IPS-20b (cell line): ENCODE results near the gene CEP128.

Experiments
- H3K27ac ChIP-seq: one replicate; pipeline ENCODE4 v1.5.1; 2013; ENCODE audit warnings: low read length
- H3K27me3 ChIP-seq: 2 replicates; pipeline ENCODE4 v1.6.1; 2013; ENCODE audit warnings: mild to moderate bottlenecking, low read length, inconsistent platforms; ENCODE audit not compliant: insufficient read depth
- H3K36me3 ChIP-seq: 2 replicates; pipeline ENCODE4 v1.6.1; 2013; ENCODE audit warnings: low read depth, mild to moderate bottlenecking, inconsistent platforms, low read length, moderate library complexity; ENCODE audit not compliant: insufficient read depth
- H3K4me1 ChIP-seq: 2 replicates; pipeline ENCODE4 v1.6.1; 2013; ENCODE audit warnings: mild to moderate bottlenecking, control low read depth, inconsistent platforms, low read length, moderate library complexity; ENCODE audit not compliant: insufficient read depth
- H3K4me3 ChIP-seq: 2 replicates; pipeline ENCODE4 v1.5.1; 2013; ENCODE audit warnings: mild to moderate bottlenecking, low read length, inconsistent platforms
- H3K9ac ChIP-seq: 2 replicates; pipeline ENCODE4 v1.6.1; 2013; ENCODE audit warnings: low read depth, mild to moderate bottlenecking, inconsistent platforms, low read length, moderate library complexity
- H3K9me3 ChIP-seq: 2 replicates; pipeline ENCODE4 v1.6.1; 2013; ENCODE audit warnings: mild to moderate bottlenecking, low read depth, low read length, inconsistent platforms; ENCODE audit not compliant: insufficient read depth

Gene CEP128

DNA sequence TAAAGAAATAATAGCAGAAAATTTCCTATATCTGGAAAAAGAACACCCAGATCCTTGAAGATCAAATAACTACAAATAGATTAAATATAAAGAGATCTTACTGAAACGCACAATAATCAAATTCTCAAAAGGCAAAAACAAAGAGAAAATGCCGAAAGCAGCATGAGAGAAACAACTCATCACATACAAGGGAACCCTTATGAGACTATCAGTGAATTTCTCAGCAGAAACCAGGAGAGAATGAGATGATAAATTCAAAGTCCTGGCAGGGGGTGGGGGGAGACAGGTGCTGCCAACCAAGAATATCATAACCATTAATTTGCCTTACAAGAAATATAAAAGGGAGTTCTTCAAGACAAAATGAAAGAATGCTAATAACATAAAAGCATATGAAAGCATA lies 73.7 kb downstream of the CEP128 start:
- Histone ChIP-seq H3K36me3 (no peaks in the 10 kb centered on the region), H3K9me3 (peaks cover 18% of the 10 kb centered on the region), H3K4me1 (no peaks in the 10 kb centered on the region), H3K9ac (no peak overlapping the region), H3K27ac (no peak overlapping the region), H3K4me3 (no peak overlapping the region), H3K27me3 (no peaks in the 10 kb centered on the region)

DNA sequence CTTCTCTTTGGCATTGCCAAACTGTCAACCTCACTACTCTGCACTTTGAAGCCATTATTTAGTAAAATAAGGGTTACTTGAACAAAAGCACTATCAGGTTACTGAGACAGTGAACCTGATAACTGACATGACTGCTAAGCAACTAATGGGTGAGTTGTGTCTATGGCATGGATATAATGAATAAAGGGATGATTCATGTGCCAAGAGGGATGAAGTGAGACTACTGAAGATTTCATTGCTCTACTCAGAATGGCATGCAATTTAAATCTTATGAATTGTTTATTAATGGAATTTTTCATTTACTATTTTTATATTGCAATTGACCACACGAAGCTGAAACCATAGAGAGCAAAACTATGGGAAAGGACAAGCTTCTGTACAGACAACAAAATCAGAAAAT lies 74.4 kb downstream of the CEP128 start:
- H3K27me3 ChIP-seq = no peaks in the 10 kb centered on the region
- no peak overlapping the region for H3K27ac ChIP-seq
- peaks cover 14% of the 10 kb centered on the region for H3K9me3 ChIP-seq
- no peaks in the 10 kb centered on the region for H3K4me1 ChIP-seq
- H3K4me3 ChIP-seq = no peak overlapping the region
- H3K9ac ChIP-seq = no peak overlapping the region
- no peaks in the 10 kb centered on the region for H3K36me3 ChIP-seq

DNA sequence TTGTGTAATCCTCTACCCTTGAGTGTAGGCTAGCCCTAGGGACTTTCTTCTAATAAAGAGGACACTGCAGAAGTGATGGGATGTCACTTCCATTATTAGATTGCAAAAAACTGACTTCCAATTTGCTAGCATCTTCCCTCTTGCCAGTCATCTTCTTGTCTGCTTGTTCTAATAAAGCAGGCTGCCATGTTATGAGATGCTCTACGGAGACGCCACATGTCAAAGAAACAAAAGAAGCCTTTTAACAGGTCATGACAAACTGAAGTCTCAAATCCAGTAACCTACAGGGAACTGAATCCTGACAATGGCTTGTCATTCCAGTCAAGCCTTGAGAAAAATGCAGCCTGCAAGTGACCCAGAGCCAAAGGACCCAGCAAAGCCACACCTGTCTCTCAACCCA lies 76.0 kb downstream of the CEP128 start:
- no peaks in the 10 kb centered on the region for H3K27me3 ChIP-seq
- no peak overlapping the region for H3K4me3 ChIP-seq
- H3K9me3 ChIP-seq = peaks cover 6% of the 10 kb centered on the region

DNA sequence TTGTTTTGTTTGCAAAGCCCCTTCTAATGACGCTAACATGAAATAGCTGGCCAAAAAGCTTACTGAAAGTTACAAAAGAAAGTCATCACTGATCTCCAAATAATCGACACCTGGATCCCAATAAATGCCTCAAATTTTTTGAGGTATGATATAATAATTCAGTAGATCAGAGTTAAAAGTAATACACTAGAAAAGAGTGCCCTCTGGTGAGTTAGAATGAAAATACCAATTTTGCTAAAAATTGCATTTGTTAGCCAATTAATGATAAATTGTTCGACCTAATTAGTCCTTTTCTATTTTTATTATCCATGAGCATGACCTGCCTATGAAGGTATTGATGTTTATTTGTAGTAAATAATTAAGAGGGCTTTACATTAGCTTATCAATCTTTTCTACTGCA lies 78.6 kb downstream of the CEP128 start:
- no peak overlapping the region for H3K9ac ChIP-seq
- no peaks in the 10 kb centered on the region; the same call in none of the 2 replicates for H3K9me3 ChIP-seq
- no peak overlapping the region for H3K27ac ChIP-seq
- H3K4me3 ChIP-seq = no peak overlapping the region
- no peaks in the 10 kb centered on the region for H3K36me3 ChIP-seq
- no peaks in the 10 kb centered on the region for H3K27me3 ChIP-seq
- no peaks in the 10 kb centered on the region for H3K4me1 ChIP-seq

More for the DNA sequence above, 76.0 kb downstream of the CEP128 start:
- Histone ChIP-seq H3K9ac (no peak overlapping the region), H3K27ac (no peak overlapping the region), H3K4me1 (no peaks in the 10 kb centered on the region), H3K36me3 (no peaks in the 10 kb centered on the region)

DNA sequence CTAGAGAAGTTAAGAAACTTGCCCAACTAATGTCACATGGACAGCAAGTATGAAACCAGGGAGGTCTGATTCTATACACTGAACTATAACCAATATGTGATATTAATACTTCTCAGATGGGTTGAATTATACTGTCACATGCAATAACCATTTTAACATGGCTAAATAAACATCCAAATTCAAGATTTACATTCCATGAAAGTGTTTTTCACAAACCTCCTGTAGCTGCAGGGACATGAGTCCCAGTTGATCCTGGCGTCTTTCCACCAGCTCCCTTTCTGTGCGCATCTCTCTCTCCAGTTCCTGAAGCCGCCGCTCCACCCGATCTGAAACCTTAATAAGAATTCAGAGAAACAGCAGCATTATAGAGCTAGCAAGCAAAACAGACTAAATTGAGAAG lies 79.0 kb downstream of the CEP128 start:
- Histone ChIP-seq H3K36me3 (no peaks in the 10 kb centered on the region), H3K4me3 (no peak overlapping the region), H3K9me3 (no peaks in the 10 kb centered on the region), H3K27ac (no peak overlapping the region), H3K9ac (no peak overlapping the region), H3K4me1 (no peaks in the 10 kb centered on the region), H3K27me3 (no peaks in the 10 kb centered on the region)

DNA sequence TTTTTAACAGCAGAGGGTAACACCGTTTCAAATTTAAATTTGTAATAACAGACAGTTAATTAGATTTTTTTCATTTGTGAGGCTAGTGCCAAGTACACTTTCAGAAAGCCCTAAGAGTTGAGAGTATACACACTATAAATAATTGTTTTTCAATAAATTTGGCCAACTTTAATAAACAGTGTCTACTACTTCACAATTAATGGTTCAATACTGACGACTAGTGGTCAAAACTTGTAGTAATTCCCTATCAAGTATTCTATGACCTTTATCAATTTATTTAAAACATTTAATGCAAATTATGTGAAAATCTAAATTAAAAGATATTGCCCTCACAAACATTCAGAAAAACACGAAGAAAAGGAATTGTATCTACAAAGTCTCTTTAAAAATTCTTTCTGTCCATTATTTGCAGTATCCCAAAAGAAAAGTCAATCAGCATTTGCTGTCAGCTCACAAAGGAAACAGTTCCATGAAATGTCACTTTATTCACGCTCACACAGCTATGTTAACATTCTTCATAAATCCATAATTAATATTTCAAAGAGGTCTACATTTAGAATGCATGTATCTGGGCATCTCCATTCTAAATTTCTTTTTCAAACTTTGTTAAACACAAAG lies 91.2 kb downstream of the CEP128 start:
- H3K36me3 ChIP-seq = no peaks in the 10 kb centered on the region
- no peak overlapping the region for H3K9ac ChIP-seq
- H3K4me3 ChIP-seq = no peak overlapping the region
- no peaks in the 10 kb centered on the region for H3K4me1 ChIP-seq
- H3K27me3 ChIP-seq = no peaks in the 10 kb centered on the region
- no peak overlapping the region for H3K27ac ChIP-seq
- no peaks in the 10 kb centered on the region for H3K9me3 ChIP-seq

DNA sequence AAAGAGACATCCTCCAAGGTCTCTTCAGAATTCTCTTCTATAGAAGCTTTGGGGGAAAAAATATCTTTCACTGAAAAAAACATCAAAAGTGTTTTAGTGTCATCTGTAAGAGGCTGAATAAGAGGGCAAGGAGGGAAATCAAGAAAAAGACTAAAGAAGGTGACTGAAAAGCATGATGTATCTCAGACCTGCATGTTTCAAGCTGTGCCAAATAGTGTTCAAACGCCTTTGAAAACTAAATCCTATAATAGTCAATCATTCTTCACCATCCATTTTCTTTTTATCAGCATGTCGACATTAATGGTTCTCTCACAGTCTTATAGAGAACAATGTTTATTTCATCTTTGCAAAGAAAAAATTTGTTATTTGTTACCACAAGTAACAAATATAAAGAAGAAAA lies 94.5 kb downstream of the CEP128 start:
- H3K4me3 ChIP-seq = no peak overlapping the region
- no peaks in the 10 kb centered on the region for H3K9me3 ChIP-seq
- H3K27ac ChIP-seq = no peak overlapping the region
- no peak overlapping the region for H3K9ac ChIP-seq
- H3K4me1 ChIP-seq = no peaks in the 10 kb centered on the region
- H3K27me3 ChIP-seq = no peaks in the 10 kb centered on the region
- H3K36me3 ChIP-seq = no peaks in the 10 kb centered on the region

DNA sequence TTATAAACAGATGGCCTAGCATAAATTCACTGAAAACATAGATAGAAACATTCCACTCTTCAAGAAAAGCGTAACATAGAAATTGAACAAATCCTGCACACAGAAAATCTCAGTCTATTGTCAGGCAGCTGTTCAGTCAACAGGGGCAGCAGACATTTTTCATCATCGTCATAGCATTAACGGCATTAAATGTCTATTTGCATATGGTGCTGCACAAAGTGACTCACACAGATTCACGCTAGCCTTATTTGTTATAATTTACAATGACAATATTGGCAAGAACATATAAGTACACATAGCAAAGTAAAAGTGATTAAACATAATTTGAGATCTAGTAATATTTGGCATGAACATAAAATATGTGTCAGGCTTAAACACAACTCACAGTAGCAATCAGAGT lies 95.7 kb downstream of the CEP128 start:
- Histone ChIP-seq H3K27ac (no peak overlapping the region), H3K4me3 (no peak overlapping the region), H3K27me3 (no peaks in the 10 kb centered on the region), H3K4me1 (no peaks in the 10 kb centered on the region), H3K9ac (no peak overlapping the region), H3K9me3 (no peaks in the 10 kb centered on the region), H3K36me3 (no peaks in the 10 kb centered on the region)

DNA sequence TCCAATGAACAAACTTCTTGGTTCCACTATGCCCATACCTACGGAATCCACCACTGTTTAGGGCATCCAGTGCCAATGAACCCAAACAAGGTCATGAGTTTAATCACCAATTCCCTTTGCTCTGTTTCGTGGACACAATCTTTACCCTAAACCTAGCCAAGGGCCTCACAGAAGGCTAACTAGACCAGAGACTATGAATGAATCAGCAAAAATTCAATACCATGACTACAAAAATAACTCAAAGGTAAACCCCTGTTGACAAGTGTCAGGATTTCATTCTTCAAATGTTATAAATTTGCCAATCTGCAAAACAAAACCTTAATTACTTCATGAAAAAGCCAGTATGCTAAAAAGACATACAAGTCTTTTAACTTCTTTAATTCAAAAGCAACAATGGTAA lies 96.7 kb downstream of the CEP128 start:
- no peaks in the 10 kb centered on the region for H3K4me1 ChIP-seq
- no peaks in the 10 kb centered on the region for H3K36me3 ChIP-seq
- no peaks in the 10 kb centered on the region for H3K27me3 ChIP-seq
- no peaks in the 10 kb centered on the region for H3K9me3 ChIP-seq
- no peak overlapping the region for H3K4me3 ChIP-seq
- no peak overlapping the region for H3K27ac ChIP-seq
- H3K9ac ChIP-seq = no peak overlapping the region

DNA sequence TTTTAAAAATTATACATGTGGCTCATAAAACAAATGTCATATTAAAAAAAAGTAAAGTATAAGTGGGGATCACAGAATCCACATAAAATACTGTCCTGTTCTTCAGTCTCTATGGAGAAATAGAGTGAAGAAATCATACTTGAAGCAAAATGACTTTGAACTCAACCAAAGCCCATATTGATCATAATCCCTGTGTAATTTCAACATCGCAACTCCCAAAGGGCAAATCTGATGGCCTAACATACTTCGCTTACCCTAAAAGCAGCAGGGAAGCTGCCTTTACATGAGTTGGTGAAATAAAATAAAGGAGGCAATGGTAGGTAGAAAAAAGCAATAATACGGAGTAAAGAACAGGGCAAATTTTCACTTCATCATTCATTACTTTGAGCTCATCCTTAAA lies 101.8 kb downstream of the CEP128 start:
- H3K9ac ChIP-seq = no peak overlapping the region
- H3K4me3 ChIP-seq = no peak overlapping the region
- no peaks in the 10 kb centered on the region for H3K36me3 ChIP-seq
- no peak overlapping the region for H3K27ac ChIP-seq
- no peaks in the 10 kb centered on the region for H3K9me3 ChIP-seq
- H3K27me3 ChIP-seq = no peaks in the 10 kb centered on the region
- no peaks in the 10 kb centered on the region for H3K4me1 ChIP-seq

DNA sequence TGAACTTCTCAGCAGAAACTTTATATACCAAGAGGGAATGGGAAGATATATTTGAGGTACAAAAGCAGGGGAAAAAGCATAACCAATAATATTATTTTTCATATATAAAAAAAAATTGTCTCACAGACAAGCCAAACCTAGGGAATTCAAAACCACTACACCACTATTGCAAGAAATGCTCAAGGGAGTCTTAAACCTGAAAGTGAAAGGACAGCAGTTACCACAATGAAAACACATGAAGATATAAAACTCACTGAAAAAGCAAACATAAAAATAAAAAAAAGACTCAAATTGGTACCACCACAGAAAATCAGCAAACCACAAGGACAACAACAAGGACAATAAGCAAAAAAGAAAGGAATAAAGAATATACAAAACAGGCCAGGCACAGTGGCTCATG lies 131.9 kb downstream of the CEP128 start:
- H3K27me3 ChIP-seq = no peaks in the 10 kb centered on the region
- no peak overlapping the region for H3K9ac ChIP-seq
- no peaks in the 10 kb centered on the region for H3K9me3 ChIP-seq
- H3K36me3 ChIP-seq = no peaks in the 10 kb centered on the region
- no peak overlapping the region for H3K4me3 ChIP-seq
- H3K27ac ChIP-seq = no peak overlapping the region
- H3K4me1 ChIP-seq = no peaks in the 10 kb centered on the region

DNA sequence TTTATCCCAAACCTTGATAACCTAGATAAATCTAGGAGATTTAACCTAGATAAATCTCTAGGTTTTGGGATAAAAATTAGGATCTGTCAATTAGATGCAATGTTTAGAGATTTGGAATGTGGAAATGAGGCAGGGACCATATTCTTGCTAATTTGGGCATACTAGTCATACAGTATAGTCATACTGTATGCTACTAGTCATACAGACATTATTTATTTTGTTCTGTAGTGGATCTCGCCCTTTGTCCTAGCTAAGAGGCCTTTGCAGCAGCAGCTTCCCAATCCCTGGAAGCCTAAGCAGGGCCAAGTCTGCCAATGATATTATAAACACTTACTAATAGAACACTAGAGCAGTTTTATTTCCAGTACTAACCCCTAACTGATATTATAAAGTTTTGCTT lies 136.4 kb downstream of the CEP128 start:
- H3K4me3 ChIP-seq = no peak overlapping the region
- H3K4me1 ChIP-seq = no peaks in the 10 kb centered on the region
- H3K36me3 ChIP-seq = no peaks in the 10 kb centered on the region
- H3K9me3 ChIP-seq = no peaks in the 10 kb centered on the region
- no peaks in the 10 kb centered on the region for H3K27me3 ChIP-seq
- H3K9ac ChIP-seq = no peak overlapping the region
- H3K27ac ChIP-seq = no peak overlapping the region
